ENCODE measurements around the gene STAT5B.

STAT5B gene

DNA sequence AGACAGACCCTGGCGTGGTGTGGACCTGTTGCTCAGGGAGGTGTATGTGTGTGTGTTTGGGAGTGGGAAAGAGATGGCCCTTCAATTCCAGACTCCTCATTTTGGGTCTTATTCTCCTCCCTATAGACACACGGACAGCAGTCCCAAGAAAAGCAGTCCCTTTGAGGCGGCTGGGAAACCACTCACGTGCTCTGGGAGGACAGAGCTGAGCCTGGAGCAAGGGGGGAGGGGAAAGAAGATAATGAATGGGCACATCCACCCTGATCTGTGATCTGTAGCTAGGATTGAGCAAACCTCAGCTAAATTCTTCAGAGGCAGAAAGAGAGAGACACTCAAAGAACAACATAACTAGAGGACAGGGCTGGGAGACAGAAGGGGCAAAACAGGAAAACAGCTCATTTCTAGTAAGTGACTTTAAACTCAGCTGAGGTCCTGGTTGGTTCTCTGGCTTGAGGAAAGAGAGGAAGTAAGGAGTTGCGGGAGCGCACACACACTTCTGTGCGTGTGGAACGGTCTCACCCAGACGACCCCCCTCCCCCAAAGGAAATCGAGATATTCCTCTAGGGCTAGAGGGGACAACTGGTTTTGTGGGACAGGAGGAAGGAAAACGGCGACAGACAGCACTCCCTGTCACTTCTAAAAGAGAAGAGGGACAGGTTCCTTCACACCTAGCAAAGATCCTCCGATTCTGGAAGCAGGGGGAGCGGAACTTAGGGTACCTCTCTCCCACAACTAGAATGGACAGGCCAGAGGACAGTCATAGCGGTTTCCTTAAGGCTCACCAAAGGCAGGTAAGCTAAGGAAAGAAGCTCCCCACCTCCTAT lies 122.1 kb downstream of the STAT5B start:
- TF ChIP-seq YY1 (IDR thresholded peaks at IDR 0.05; ENCODE audit: low read depth) = no peak
- TF ChIP-seq, protein P1, sequence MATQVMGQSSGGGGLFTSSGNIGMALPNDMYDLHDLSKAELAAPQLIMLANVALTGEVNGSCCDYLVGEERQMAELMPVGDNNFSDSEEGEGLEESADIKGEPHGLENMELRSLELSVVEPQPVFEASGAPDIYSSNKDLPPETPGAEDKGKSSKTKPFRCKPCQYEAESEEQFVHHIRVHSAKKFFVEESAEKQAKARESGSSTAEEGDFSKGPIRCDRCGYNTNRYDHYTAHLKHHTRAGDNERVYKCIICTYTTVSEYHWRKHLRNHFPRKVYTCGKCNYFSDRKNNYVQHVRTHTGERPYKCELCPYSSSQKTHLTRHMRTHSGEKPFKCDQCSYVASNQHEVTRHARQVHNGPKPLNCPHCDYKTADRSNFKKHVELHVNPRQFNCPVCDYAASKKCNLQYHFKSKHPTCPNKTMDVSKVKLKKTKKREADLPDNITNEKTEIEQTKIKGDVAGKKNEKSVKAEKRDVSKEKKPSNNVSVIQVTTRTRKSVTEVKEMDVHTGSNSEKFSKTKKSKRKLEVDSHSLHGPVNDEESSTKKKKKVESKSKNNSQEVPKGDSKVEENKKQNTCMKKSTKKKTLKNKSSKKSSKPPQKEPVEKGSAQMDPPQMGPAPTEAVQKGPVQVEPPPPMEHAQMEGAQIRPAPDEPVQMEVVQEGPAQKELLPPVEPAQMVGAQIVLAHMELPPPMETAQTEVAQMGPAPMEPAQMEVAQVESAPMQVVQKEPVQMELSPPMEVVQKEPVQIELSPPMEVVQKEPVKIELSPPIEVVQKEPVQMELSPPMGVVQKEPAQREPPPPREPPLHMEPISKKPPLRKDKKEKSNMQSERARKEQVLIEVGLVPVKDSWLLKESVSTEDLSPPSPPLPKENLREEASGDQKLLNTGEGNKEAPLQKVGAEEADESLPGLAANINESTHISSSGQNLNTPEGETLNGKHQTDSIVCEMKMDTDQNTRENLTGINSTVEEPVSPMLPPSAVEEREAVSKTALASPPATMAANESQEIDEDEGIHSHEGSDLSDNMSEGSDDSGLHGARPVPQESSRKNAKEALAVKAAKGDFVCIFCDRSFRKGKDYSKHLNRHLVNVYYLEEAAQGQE (IDR thresholded peaks at IDR 0.05; ENCODE audit: low read depth) = no peak
- no peak for TF ChIP-seq RAD21 (IDR thresholded peaks at IDR 0.05; ENCODE audit: low read depth)
- no peak for TF ChIP-seq EGR1 (IDR thresholded peaks at IDR 0.05)
- no peak for TF ChIP-seq FOXM1 (IDR thresholded peaks at IDR 0.05; ENCODE audit: borderline replicate concordance, low read depth)
- no peak for TF ChIP-seq TEAD4 (IDR thresholded peaks at IDR 0.05)
- no peak for TF ChIP-seq ZBTB7A (IDR thresholded peaks at IDR 0.05; ENCODE audit: low read depth)

Data from Ishikawa (cell line).